Hepatocyte (in vitro differentiated cells): Measurements from ENCODE around the gene SSBP2. TPM values are rescaled to one million over a fixed set of nuclear protein-coding genes. Genes with fewer than 3 reads are reported as not detected.

Experiments used
- DNase-seq: peaks from one replicate; pipeline ENCODE4 v3.0.0-alpha.2; 2016; ENCODE audit warnings: low spot score
- H2AFZ ChIP-seq: fragments of 200-600 bp; sonication (generic); 2 replicates; pipeline ENCODE4 v1.6.0; 2016; ENCODE audit warnings: antibody characterized with exemption, mild to moderate bottlenecking
- H3K27ac ChIP-seq: fragments of 200-600 bp; sonication (generic); 2 replicates; pipeline ENCODE4 v1.5.1; 2016; ENCODE audit warnings: mild to moderate bottlenecking
- H3K27me3 ChIP-seq: fragments of 200-600 bp; sonication (generic); 2 replicates; pipeline ENCODE4 v1.6.1; 2016
- H3K36me3 ChIP-seq: fragments of 200-600 bp; sonication (generic); replicated peaks from 2 replicates; pipeline ENCODE4 v1.5.1; 2016; ENCODE audit warnings: low read depth; ENCODE audit not compliant: insufficient read depth
- H3K4me1 ChIP-seq: fragments of 200-600 bp; sonication (generic); 2 replicates; pipeline ENCODE4 v1.5.1; 2016; ENCODE audit warnings: mild to moderate bottlenecking, moderate library complexity; ENCODE audit not compliant: insufficient read depth
- H3K4me2 ChIP-seq: fragments of 200-600 bp; sonication (generic); 2 replicates; pipeline ENCODE4 v1.6.0; 2016
- H3K4me3 ChIP-seq: fragments of 200-600 bp; sonication (generic); 2 replicates; pipeline ENCODE4 v1.5.1; 2016; ENCODE audit warnings: mild to moderate bottlenecking
- H3K79me2 ChIP-seq: fragments of 200-600 bp; sonication (generic); 2 replicates; pipeline ENCODE4 v1.6.0; 2017; ENCODE audit warnings: mild to moderate bottlenecking
- H3K9me2 ChIP-seq: fragments of 200-600 bp; sonication (generic); replicated peaks from 2 replicates; pipeline ENCODE4 v1.6.0; 2017; ENCODE audit warnings: mild to moderate bottlenecking; ENCODE audit not compliant: insufficient read depth
- H3K9me3 ChIP-seq: fragments of 200-600 bp; sonication (generic); 2 replicates; pipeline ENCODE4 v1.5.1; 2016; ENCODE audit warnings: low read depth, mild to moderate bottlenecking
- H4K20me1 ChIP-seq: fragments of 200-600 bp; sonication (generic); 2 replicates; pipeline ENCODE4 v1.6.0; 2016; ENCODE audit warnings: mild to moderate bottlenecking; ENCODE audit not compliant: insufficient read depth, poor library complexity, severe bottlenecking
- CTCF ChIP-seq: fragments of 200-600 bp; sonication (generic); IDR thresholded peaks from 2 replicates; pipeline ENCODE4 v1.5.1; 2016; ENCODE audit warnings: antibody characterized with exemption, mild to moderate bottlenecking; ENCODE audit not compliant: poor library complexity
- EZH2 ChIP-seq: fragments of 200-600 bp; sonication (generic); IDR thresholded peaks from 2 replicates; pipeline ENCODE4 v1.6.1; 2016; ENCODE audit warnings: antibody characterized with exemption, mild to moderate bottlenecking, borderline replicate concordance
- EZH2phosphoT487 ChIP-seq: fragments of 200-600 bp; sonication (generic); IDR thresholded peaks from one replicate; pipeline ENCODE4 v1.6.1; 2018; ENCODE audit warnings: antibody characterized with exemption, mild to moderate bottlenecking, low read depth, moderate library complexity; ENCODE audit not compliant: unreplicated experiment, severe bottlenecking
- WGBS: methylation state at CpG from one replicate; pipeline ENCODE4 v1.1.6; 2016; ENCODE audit warnings: low lambda C conversion rate; ENCODE audit errors: missing lambda C conversion rate; 5-methylcytosine and 5-hydroxymethylcytosine counted together
- polyA plus RNA-seq: library from polyadenylated mRNA; unstranded; fragments of >200 nt; fragmentation: Nextera tagmentation; extraction: Ambion mirVana; gene quantifications from 2 replicates; pipeline ENCODE4 v1.2.1, GENCODE V29; 2016
- total RNA-seq: library from RNA; depleted of rRNA; stranded (reverse); fragments of >200 nt; gene quantifications from 2 replicates; pipeline ENCODE4 v1.2.3, GENCODE V29; 2014

SSBP2 gene
- total and polyA plus RNA-seq, 2 experiments from 2014 or later = 23.7 to 48.2 TPM

GRCh38 chr5:81749192-81749560 lies 1.7 kb downstream of the SSBP2 start:
- 22% methylated on average over 6 of the region's 6 CpGs for WGBS
- no peaks in the 10 kb centered on the region for H3K9me2 ChIP-seq
- peak; percentile 10 for DNase-seq
- H3K4me1 ChIP-seq = peaks cover 9% of the 10 kb centered on the region
- no peaks in the 10 kb centered on the region for H3K27me3 ChIP-seq
- H3K27ac ChIP-seq = peak overlapping the region; percentile 66
- peaks cover 28% of the 10 kb centered on the region for H4K20me1 ChIP-seq
- peak overlapping the region; percentile 77 for H3K4me3 ChIP-seq
- no peaks in the 10 kb centered on the region for H3K36me3 ChIP-seq
- no peaks in the 10 kb centered on the region for H3K9me3 ChIP-seq
- H2AFZ ChIP-seq = peak overlapping the region; percentile 53
- peaks cover 55% of the 10 kb centered on the region for H3K79me2 ChIP-seq
- H3K4me2 ChIP-seq = peak overlapping the region; percentile 80
- TF ChIP-seq EZH2phosphoT487 (no peak), EZH2 (no peak), CTCF (no peak)

DNA sequence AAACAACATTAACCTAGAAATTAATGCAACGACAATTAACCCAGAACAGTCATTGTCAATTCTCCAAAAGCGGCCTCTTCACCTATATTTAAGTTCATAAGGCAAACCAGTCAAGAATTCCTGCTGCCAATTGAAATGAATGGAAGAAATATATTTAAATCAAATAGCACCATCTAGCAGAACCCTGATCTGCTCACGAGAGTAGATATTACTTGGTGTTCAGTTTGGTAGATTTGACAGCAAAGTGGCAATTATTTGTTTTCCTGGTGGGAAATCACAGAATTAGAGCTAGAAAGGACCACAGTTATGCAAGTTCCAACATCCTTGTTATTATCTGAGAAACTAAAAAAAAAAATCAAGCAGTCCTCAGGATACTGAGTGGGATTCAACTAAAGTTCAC lies 2.3 kb downstream of the SSBP2 start:
- Histone ChIP-seq H3K27ac (no peak overlapping the region), H3K9me3 (no peaks in the 10 kb centered on the region), H3K9me2 (no peaks in the 10 kb centered on the region), H3K4me1 (peaks cover 9% of the 10 kb centered on the region), H3K36me3 (no peaks in the 10 kb centered on the region), H3K4me2 (peak overlapping the region; percentile 80), H3K27me3 (no peaks in the 10 kb centered on the region), H2AFZ (no peak overlapping the region), H3K79me2 (peaks cover 61% of the 10 kb centered on the region), H3K4me3 (no peak overlapping the region), H4K20me1 (peaks cover 31% of the 10 kb centered on the region)
- TF ChIP-seq EZH2 = no peak
- TF ChIP-seq CTCF = peak; percentile 22
- whole genome bisulfite sequencing = 82% methylated on average over 3 of the region's 3 CpGs
- no peak for DNase-seq

- Histone ChIP-seq H3K4me3 (no peak overlapping the region), H3K36me3 (no peaks in the 10 kb centered on the region), H3K79me2 (peaks cover 77% of the 10 kb centered on the region), H3K9me2 (no peaks in the 10 kb centered on the region), H3K9me3 (no peaks in the 10 kb centered on the region), H2AFZ (no peak overlapping the region), H4K20me1 (peaks cover 31% of the 10 kb centered on the region), H3K4me1 (peaks cover 6% of the 10 kb centered on the region), H3K27ac (no peak overlapping the region), H3K4me2 (no peak overlapping the region), H3K27me3 (no peaks in the 10 kb centered on the region)
- WGBS = 91% methylated on average over 2 of the region's 2 CpGs
- DNase-seq = no peak
- no peak for TF ChIP-seq CTCF
Observed at GRCh38 chr5:81747030-81747429, 3.9 kb downstream of the SSBP2 start.

GRCh38 chr5:81740758-81741157 lies 10.1 kb downstream of the SSBP2 start:
- H3K27ac ChIP-seq = no peak overlapping the region
- 98% methylated on average over 2 of the region's 2 CpGs for WGBS
- peaks cover 15% of the 10 kb centered on the region for H4K20me1 ChIP-seq
- DNase-seq = no peak
- H3K9me2 ChIP-seq = no peaks in the 10 kb centered on the region
- peaks cover 92% of the 10 kb centered on the region for H3K79me2 ChIP-seq
- no peaks in the 10 kb centered on the region for H3K36me3 ChIP-seq
- no peak overlapping the region for H3K4me3 ChIP-seq
- H3K9me3 ChIP-seq = no peaks in the 10 kb centered on the region
- no peaks in the 10 kb centered on the region for H3K4me1 ChIP-seq
- no peak overlapping the region for H3K4me2 ChIP-seq
- H2AFZ ChIP-seq = no peak overlapping the region
- no peaks in the 10 kb centered on the region for H3K27me3 ChIP-seq
- TF ChIP-seq EZH2 = no peak
- no peak for TF ChIP-seq CTCF
- no peak for TF ChIP-seq EZH2phosphoT487
